GM18499 (cell line): ENCODE measurements around the gene STXBP3.
"Not testable (repeated sequence)": the region's sequence is repeated elsewhere in the genome, so short reads cannot be mapped to it uniquely, and the experiment has no call there.

Experiments
- ATAC-seq: cut with Tn5 transposase; IDR thresholded peaks from one replicate; pipeline ENCODE4 v1.9.1; 2021; ENCODE audit warnings: moderate number of reproducible peaks; ENCODE audit not compliant: insufficient read depth, unreplicated experiment

The STXBP3 gene, protein sequence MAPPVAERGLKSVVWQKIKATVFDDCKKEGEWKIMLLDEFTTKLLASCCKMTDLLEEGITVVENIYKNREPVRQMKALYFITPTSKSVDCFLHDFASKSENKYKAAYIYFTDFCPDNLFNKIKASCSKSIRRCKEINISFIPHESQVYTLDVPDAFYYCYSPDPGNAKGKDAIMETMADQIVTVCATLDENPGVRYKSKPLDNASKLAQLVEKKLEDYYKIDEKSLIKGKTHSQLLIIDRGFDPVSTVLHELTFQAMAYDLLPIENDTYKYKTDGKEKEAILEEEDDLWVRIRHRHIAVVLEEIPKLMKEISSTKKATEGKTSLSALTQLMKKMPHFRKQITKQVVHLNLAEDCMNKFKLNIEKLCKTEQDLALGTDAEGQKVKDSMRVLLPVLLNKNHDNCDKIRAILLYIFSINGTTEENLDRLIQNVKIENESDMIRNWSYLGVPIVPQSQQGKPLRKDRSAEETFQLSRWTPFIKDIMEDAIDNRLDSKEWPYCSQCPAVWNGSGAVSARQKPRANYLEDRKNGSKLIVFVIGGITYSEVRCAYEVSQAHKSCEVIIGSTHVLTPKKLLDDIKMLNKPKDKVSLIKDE

DNA sequence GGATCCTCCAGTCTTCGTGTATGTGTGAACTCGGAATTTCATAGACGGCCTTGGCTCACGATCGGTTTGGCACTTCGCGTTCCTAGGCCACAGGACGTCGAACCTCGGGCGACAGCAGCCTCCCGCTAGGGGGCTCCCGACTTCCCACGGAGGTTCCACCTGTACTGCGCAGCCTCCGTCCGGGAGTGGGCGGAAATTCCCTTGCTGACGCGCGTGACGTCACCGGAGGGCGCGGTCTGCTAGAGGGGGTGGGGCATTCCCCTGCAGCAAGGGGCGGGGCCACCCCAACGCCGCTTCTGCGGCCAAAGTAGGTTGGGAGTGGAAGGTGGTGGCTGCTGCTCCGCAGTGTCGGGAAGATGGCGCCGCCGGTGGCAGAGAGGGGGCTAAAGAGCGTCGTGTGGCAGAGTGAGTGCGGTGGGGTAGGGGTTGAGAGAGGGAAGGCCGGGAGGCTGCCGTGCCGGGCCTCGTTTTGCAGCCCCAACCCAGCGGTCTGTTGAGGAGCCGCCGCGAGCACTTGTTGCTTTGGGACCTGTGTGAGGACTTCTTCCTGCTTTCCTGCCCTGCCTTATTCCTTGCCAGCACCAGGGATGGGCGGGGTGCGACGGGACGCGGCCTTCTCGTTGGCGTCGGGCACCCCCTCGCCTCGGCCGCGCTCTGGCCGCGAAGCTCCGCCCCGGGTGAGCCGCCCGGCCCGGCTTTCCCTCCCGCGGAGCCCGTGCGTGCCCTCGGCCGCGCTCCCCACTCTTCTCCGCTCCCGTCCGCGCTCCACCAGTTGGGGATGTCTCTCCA, at the start of gene STXBP3:
Gene STXBP3 (plus strand): TSS at position 293 of the 789 bp plus-strand sequence. CDS start 64 bp downstream, at position 357.
- peak; percentile 84 for ATAC-seq

DNA sequence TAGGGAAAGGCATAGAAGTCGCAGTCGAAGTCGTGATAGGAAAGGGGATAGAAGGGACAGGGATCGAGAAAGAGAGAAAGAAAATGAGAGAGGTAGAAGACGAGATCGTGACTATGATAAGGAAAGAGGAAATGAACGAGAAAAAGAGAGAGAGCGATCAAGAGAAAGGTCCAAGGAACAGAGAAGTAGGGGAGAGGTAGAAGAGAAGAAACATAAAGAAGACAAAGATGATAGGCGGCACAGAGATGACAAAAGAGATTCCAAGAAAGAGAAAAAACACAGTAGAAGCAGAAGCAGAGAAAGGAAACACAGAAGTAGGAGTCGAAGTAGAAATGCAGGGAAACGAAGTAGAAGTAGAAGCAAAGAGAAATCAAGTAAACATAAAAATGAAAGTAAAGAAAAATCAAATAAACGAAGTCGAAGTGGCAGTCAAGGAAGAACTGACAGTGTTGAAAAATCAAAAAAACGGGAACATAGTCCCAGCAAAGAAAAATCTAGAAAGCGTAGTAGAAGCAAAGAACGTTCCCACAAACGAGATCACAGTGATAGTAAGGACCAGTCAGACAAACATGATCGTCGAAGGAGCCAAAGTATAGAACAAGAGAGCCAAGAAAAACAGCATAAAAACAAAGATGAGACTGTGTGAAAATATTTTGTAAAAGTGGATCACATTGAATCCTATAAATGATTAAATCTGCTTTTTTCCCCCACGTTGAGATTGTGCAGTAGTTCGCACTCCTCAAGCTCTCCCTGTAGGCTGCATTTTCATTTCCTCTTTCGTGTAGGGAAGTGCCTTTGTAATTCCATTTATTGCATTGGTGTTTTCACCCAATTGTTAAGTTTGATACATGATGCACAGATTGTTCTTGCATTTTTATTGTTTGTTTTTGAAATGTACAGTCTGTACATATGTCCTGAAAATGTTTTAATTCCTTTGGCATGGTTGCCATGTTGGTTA, 46.8 kb upstream of the STXBP3 start:
- ATAC-seq: no peak

DNA sequence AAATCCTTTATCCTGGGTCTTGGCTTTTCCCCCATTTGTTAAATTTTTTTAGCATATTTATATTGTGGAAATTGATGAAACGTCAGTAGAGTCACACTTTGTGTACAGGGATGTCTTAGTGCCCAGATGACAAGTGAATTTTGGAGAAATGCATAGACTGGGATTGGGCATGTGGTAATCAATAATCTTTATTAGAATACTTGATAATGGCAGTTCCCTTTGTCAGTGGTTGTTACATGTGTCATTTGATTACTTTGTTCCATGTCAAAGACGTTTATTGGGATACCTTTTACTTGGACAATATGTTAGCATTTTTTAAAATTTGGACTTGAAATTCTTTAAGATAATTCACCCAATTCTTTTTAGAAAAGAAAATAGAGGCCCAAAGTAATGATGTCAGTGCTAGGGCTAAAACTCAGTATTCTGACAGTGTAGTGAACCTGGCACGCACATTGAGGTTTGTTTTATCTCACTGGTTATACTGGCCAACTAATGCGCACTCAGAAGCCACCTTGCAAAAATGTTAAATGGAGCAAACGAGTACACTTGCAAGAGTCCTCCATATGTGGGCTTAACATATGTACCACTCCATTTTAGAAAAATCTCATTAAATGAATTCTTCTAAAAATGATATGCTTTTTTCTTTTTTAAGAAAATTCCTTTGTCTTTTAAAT, 45.2 kb upstream of the STXBP3 start:
- no peak for ATAC-seq

DNA sequence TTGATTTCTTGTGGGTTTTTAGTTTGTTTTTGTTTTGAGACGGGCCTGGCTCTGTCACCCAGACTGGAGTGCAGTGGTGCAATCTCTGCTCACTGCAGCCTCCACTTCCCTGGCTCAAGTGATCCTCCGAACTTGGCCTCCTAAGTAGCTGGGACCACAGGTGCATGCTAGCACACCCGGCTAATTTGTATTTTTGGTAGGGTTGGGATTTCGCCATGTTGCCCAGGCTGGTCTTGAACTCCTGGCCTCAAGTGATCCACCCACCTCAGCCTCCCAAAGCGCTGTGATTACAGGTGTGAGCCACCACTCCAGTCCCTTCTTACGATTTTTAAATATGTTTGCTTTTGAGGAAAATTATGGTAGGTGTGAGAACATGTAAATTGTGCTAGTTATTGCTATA, 44.4 kb upstream of the STXBP3 start:
- ATAC-seq: not testable (repeated sequence)

DNA sequence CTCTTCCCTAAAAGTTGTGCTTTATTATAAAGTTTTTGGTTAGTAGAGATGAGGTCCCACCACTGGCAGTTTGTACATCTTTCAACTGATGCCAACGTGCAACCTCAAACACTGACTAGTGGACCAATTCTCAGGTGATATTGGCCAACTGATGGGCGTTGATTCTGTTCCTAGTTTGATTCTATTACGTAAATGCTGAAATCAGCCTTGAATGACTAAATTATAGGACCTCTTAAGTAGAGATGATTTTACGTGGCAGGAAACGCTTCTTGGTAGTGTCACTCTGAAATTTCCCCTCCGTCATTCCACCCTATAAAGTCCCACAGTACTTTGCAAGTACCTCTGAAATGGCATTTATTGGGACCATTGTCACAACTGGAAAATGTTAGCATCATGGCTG, 42.5 kb upstream of the STXBP3 start:
- ATAC-seq: no peak

DNA sequence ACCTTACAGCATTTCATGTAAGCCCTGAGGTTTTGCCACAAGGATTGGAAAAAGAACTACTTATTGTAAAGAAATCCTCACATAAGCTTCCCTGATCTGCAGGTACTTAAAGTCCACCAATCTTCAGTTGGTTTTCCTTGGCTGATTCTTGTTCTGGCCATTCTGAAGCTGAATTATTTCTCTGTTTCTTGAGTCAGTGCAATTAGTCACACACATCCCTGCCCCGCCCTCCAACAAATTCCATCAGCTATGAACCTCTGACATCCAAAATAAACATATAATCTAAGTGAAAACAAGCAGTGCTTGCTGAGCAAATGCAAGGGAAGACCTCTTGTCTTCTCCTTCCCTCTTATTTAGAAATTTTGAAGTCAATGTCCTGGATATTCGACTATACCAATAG, 42.0 kb upstream of the STXBP3 start:
- ATAC-seq: no peak

DNA sequence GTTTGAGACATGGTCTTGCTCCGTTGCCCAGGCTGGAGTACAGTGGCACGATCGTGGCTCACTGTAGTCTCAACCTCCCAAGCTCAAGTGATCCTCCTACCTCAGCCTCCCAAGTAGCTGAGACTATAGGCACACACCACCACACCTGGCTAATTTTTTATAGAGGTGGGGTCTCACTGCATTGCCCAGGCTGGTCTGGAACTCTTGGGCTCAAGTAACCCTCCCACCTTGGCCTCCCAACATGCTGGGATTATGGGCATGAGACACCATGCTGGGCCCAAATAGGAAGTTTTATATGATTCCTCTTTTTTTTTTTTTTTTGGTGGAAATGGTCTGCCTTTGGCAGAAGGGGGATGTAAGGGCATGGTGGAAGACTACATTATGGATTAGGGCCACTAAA, 39.8 kb upstream of the STXBP3 start:
- ATAC-seq: no peak

DNA sequence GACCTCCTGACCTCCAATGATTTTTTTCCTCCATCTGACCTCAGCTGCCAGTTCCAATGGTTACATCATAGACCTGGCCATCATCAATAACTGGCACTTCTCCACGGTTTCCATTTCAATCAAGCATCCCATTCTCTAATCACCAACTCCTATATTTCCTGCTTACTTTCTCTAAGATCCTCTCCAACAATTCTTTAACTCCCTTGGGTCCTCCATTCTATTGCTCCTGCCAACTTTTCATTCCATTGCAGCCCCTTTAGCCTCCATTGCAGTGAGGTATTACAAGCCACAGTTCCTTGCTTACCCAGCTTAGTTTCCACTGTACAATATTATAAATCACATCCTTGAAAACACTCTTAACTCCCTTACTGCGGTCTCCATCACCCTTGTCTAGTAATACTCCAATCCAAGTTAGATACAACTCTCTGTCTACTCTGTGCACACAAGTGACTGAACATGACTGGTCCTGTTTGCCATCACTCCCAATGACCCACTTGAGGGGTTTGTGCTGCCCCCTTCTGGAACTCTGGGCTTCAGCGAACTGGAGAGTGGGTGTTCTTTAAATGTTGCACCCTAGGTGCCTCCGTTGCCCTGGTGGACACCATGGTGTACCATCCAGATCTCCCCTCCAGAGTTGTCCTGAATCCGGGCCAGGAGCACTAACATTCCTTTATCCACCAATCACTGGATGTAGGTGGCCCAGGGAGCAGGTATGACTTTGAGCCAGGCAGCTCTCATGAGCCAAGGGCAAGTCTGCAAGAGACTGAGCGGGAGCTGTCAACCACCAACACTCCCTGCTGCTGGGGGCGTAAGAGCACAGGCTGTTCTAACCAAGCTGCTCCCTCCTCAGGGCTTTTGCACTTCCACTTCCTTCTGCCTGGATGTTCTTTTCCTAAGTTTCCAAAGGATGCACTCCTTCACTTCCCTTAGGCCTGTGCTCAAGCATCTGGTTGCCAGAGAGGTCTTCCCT, 37.5 kb upstream of the STXBP3 start:
- no peak for ATAC-seq

DNA sequence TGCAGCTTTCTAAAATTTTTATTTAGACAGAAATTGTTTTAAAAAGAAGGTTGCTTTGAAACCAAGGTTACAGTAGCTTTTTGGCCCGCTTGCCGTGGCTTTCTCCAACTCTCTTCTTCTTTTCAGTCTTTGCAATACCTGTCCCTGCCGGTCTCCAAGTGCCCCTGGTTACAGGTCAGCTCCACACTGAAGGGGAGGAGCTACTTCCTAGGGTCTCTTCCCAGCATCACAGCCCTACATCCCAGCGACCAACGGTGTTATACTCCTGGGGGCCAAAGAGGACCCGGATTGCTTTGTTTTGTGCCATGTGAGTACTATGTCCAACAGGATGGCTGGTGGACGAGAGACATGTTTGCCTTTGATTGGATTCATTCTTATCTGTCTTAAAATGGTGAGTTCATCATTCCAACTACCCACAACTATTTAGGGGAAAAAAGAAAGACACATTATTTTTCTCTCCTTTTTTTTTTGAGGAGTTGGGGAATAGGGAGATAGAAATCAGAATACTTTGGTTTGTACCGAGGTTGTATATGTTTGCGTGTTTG, 33.8 kb upstream of the STXBP3 start, which contains the start of gene FNDC7:
Gene FNDC7 (plus strand): TSS at position 303 of the 545 bp plus-strand sequence. CDS start 26 bp downstream, at position 329.
- ATAC-seq: no peak

DNA sequence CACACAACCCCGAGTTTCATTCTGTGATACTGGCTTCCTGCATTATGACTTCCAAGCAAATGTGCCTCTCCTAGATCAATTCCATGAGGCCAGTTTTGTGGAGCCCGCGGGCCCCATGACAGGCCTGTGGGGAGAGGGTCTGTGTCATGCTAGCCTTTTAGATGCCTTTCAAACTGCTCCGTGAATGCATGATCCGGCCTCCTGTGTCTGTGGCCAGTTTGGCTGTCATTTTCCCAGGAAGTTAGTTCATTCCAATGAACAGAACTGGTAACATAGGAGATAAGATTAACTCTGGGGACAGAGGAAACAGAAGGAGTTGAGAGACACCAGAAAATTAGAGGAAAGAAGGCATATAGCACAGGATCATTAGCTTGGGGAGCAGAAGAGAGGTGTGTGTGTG, 30.5 kb upstream of the STXBP3 start:
- no peak for ATAC-seq

DNA sequence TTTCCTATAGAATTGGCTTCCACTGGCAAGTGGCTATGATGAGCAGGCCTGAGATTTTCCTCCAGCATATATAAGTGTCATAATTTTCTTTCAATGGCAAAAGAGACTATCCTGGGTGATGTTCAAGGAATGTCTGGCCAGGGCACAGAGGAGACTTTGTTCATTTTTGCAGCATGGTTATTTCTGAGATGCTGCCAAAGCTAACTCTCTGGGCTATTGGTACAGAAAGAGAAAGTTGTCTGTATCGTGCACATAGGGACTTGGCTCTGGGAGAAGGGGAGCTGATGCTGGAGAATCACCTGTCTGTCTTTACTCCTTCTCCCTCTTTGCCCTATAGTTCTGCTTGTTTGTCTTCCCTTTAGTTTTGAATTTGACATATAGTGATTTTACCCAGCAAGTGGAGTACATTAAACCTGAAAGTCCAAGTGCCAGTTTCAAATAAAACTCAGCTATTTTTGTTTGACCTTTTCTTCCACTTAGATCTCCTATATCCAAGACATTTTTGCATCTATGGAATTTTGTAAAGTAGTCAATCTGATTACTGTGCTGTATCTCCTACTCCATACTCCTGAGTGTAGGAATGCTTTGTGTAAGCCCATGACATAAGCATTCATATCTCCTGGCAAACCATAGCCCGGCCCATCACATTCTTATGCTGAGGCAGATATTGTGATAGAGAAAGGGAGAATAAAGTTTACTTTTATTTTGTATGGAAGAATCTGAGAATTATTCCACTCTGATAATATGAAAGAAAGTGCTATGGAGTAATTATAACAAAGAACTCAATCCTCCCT, 29.8 kb upstream of the STXBP3 start:
- ATAC-seq: no peak

DNA sequence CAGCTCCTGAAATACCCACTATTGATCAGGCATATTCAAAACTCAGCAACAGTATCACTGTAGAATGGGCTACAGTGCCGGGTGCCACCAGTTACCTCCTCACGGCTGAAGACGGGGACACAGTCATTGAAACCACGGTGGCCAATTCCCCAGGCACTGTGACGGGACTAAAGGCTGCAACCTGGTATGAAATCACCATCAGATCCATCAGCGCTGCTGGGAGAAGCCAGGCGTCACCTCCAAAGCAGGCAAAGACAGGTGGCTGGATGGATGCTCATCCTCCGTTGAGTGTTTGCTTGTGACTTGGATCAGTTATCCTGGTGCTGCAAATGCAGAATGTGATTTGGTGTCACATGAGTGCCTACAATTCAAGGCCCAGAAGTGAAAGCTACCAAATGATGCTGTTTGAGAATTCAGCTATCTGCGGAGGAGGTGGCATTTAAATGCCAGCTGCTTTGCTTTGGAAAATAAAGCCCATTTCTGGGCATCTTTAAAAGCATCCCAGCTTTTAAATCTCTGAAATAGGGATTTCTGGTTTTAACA, 28.6 kb upstream of the STXBP3 start:
- no peak for ATAC-seq

DNA sequence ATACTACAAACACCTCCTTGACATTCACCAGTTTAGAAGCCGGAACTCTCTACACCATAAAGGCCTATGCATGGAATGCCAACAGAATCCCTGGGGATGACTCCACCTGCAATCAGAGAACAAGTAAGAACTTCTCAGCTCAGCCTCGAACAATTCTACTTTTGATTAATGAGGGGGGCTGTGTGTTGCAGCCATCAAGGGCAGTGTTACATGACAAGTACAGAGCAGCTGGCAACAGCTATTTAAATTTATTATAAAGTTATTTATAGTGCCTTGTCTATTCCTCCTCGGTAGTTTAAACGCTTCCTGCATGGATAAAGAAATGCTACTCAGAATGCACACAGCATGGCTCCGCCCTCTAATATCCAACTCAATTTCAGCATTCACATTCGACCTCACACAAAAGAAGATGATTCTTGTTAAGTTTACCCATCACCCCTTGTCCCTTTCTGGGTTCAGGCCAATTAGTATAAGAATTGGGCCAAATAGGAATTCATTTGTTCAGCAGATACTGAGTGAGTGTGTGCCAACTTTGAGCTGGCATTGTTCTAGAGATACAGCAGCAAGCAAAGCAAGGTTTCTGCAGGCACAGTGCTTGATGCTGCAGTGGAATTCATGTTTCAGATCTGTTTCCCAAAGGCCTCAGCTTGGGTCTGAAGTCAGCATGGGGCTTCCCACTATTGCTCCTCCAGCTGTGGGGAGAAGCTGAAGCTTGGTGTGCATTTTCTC, 27.4 kb upstream of the STXBP3 start:
- no peak for ATAC-seq

DNA sequence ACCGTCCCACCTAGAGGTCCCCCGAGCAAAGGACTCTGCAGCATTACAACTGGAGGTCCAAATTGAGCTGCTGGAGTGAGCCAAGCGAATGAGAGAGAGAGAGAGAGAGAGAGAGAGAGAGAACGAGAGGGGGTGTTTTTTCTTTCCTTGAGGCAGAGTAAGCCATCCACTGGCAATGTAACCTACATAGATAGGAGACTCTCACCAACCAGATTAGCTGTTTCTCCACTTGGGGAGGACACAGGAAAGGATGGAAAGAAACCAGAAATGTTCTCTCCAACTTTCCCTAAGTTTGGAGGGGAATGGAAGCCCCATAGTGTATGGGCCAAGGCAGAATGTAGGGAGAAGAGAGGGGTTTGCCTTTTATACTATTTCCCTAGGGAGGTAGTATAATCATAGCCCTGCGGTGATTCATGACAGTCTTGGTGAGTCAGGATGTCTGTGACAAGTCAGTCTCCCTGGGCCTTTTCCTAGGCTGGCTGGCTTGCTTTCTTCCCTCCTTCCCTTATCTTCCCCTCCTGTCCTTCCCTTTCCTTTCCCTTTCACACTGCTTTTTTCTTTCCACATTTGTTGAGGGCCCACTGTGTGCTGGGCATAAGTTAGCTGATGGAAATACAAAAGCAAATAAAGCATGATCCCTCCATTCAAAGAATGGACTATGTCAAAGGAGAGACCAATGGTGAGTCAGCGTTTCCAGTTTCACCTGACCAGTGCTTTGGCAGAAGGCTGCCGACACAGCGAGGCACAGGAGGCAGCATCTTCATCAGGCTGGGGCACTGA, 26.6 kb upstream of the STXBP3 start:
- no peak for ATAC-seq

DNA sequence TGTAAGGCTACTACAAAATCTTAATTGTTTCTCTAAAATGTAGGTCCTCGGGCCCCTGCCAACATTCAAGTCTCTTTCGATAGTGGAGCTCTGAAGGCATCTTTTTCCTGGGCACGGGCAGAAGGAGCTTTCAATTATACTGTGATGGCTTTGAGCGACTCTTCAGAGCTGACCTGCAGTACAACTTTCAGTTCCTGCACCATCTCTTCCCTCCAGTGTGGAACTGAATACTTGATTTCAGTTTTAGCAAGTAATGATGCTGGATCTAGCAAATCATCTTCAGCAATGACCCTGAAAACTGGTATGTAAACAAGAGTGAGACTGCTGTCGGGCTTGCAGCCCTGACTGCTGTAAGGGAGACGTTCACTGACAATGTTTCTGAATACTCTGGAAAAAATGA, 24.2 kb upstream of the STXBP3 start:
- no peak for ATAC-seq

DNA sequence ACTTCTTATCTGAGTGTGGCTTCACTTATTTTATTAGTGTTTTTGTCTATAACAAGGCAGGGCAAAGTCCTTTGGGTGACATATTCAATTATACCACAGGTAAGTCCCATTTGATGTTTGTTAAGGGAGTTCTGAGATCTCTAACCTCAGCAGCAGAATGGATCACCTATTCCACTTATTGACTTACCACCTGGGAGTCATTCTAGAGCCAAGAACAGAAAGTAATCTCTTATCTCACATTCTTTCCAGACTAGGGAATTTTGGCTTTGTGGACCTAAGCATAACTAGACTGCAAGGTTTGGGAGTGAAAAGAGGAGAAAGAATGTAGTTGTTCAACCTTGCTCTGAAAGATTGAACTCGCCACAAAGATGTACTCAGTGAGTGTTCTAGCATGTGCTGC, 20.6 kb upstream of the STXBP3 start:
- no peak for ATAC-seq
